Measurements from ENCODE around the gene CCSAP.

The CCSAP gene

GRCh38 chr1:229285440-229285839, 57.4 kb downstream of the CCSAP start:
- DNase-seq: no peak

GRCh38 chr1:229284887-229285286, 58.0 kb downstream of the CCSAP start:
- DNase-seq: no peak

- DNase-seq: no peak
Observed at GRCh38 chr1:229283183-229283611, 59.6 kb downstream of the CCSAP start.

- DNase-seq: no peak
Observed at GRCh38 chr1:229282295-229282823, 60.5 kb downstream of the CCSAP start.

GRCh38 chr1:229281339-229281926, 61.4 kb downstream of the CCSAP start:
- no peak for DNase-seq

GRCh38 chr1:229280921-229281320, 61.9 kb downstream of the CCSAP start:
- DNase-seq: no peak

DNA sequence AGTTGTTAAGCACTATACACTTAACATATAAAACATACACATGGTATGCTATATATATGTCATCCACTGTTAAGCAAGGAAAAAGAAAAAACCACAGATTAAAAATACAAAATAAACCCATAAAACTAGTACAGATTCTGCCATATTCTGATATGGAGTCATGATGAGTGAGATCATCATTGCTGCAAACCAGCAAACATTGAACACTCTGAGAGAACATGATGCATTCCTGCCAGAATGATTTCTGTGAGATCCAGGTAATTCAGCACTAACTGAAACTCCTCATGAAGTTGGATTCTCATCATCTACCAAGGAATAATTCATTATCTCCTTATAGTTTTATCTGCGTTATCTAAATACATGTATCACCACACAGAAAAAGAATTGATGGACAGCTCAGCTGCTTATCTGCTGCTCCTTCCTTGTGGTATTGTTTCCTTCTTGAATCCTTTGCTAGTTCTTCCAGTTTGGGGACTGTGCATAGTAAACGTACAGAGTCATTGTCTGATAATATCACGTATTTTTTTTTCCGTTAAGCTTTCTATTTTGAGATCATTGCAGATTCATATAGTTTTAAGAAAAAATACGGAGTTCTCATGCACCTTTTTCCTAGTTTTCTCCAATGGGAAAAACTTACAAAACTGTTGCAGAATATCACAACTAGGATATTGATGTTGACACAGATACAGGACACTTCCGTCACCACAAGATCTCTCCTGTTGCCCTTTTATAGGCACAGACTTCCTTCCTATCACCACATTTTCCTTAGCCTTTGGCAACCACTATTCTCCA, 62.6 kb downstream of the CCSAP start:
- DNase-seq: no peak

DNA sequence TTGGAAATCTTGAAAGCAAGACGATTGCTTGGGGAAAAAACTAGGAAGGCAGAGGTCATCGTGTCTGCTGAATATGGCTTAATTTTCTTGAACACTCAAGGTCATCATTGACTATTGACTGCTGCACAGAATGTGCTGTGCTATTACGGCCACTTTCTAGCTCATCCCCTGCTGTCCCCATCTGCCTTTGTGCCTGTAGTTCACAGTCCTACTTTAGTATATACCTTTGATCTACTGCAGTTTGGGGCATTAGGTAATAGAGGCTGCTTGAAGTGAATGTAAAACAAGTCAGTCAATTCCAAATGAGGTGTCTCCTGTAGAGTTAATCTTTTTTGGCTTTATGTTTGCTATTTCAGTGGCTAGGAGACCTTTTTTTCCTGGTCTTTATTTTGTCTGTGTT, 63.6 kb downstream of the CCSAP start:
- DNase-seq: no peak

GRCh38 chr1:229278120-229278741, 64.6 kb downstream of the CCSAP start:
- DNase-seq: no peak

DNA sequence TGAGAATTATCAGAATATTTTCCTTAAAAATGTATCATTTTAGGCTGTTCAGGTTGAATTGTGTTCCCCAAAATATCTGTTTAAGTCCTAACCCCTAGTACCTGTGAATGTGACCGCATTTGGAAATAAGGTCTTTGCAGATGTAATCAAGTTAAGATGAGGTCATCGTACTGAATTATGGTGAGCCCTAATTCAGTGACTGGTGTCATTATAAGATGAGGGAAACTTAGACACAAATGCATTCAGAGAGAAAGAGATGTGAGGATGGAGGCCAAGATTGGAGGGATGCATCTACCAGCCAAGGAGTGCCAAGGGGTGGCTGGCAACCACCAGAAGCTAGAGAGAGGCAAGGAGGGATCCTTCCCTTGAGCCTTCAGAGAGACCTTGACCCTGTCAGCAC, 67.8 kb downstream of the CCSAP start:
- no peak for DNase-seq

GRCh38 chr1:229273507-229274232, 69.2 kb downstream of the CCSAP start:
- DNase-seq: no peak

- DNase-seq: no peak
Observed at GRCh38 chr1:229272164-229273158, 70.4 kb downstream of the CCSAP start.

DNA sequence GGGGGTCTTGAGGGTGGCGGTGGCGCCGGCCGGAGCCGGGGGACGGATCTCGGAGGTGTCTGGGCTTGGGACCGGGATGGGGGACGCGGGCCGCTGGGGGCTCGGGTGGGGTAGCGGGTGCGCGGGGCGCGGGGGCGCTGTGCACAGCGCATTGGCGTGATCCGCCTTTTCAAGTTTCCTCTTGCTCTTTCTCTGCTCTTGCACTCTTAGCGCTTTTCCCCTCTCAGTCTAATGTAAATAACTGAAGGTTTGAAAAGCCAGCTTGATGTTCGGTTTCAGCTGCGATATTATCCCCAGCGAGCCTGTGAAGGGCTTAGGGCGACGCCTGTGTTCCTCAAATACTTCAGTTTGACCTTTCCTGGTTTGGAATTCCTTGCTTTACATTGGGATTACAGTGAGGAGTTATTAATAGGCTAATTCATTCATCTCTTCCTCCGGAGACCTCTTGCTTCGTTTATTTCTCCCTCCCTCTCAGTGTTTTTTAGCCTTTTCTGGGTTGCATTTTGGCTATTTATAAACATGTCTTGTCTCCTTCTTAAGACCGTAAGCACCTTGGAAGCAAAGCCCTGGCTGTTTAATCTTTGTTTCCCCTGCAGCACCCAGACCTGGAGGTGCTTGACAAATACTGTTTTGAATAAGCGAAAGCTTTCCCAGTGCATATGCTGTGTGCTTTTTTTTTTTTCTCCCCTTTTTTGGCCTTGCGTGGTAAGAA, 71.2 kb downstream of the CCSAP start:
- peak; percentile 39 for DNase-seq

All from activated gamma-delta T cell (primary cell).